Uterus (tissue), 2 donors: ENCODE measurements around the gene TLK2.
"Not testable (repeated sequence)": the region's sequence is repeated elsewhere in the genome, so short reads cannot be mapped to it uniquely, and the experiment has no call there.

Experiments used
- CTCF ChIP-seq, 4 experiments: fragments of 200-600 bp in 2 of 4; fragments of 450-650 bp in 2 of 4; sonication (generic) in 2 of 4; IDR thresholded peaks; one replicate each; pipeline ENCODE4 v1.5.1; 2016 to 2019; ENCODE audit warnings: antibody characterized with exemption in 4 of 4, mild to moderate bottlenecking in 2 of 4, moderate library complexity in 1 of 4
- POLR2A ChIP-seq, 2 donors: fragments of 450-650 bp; IDR thresholded peaks; one replicate each; pipeline ENCODE4 v1.6.1; 2016; ENCODE audit warnings: antibody characterized with exemption in 2 of 2, mild to moderate bottlenecking in 1 of 2, moderate library complexity in 1 of 2

- not testable (repeated sequence) for TF ChIP-seq CTCF, POLR2A (IDR thresholded peaks at IDR 0.05)
Observed at GRCh38 chr17:62511014-62511413, 32.4 kb downstream of the TLK2 start.
